TTC549 (cell line): ENCODE measurements around the gene CEACAM19.
"Not testable (repeated sequence)": the region's sequence is repeated elsewhere in the genome, so short reads cannot be mapped to it uniquely, and the experiment has no call there.

Experiments used
- FAIRE-seq: peaks from 2 replicates; lab custom pipeline; 2012; peaks lifted over from hg19 to GRCh38; lab: Jason Lieb, UNC

The CEACAM19 gene

GRCh38 chr19:44646049-44646416 lies 25.2 kb upstream of the CEACAM19 start:
- no peak for FAIRE-seq

- FAIRE-seq = no peak
Observed at GRCh38 chr19:44647144-44647543, 24.1 kb upstream of the CEACAM19 start.

- FAIRE-seq = no peak
Observed at GRCh38 chr19:44648631-44649251, 22.5 kb upstream of the CEACAM19 start.

GRCh38 chr19:44649578-44650145 lies 21.6 kb upstream of the CEACAM19 start:
- no peak for FAIRE-seq

- no peak for FAIRE-seq
Observed at GRCh38 chr19:44653343-44653742, 17.9 kb upstream of the CEACAM19 start.

- FAIRE-seq = peak; percentile 29
Observed at GRCh38 chr19:44653977-44654774, 17.1 kb upstream of the CEACAM19 start.

- FAIRE-seq = no peak
Observed at GRCh38 chr19:44657211-44657921, 13.9 kb upstream of the CEACAM19 start.

GRCh38 chr19:44658069-44658733 lies 13.1 kb upstream of the CEACAM19 start:
- no peak for FAIRE-seq

GRCh38 chr19:44660081-44660480 lies 11.2 kb upstream of the CEACAM19 start:
- FAIRE-seq = no peak

- no peak for FAIRE-seq
Observed at GRCh38 chr19:44661205-44661604, 10.1 kb upstream of the CEACAM19 start.

- FAIRE-seq = no peak
Observed at GRCh38 chr19:44661904-44662303, 9.4 kb upstream of the CEACAM19 start.

- no peak for FAIRE-seq
Observed at GRCh38 chr19:44662691-44663385, 8.4 kb upstream of the CEACAM19 start.

GRCh38 chr19:44663996-44664395 lies 7.3 kb upstream of the CEACAM19 start:
- FAIRE-seq = no peak

GRCh38 chr19:44664976-44665375 lies 6.3 kb upstream of the CEACAM19 start:
- FAIRE-seq = no peak

- no peak for FAIRE-seq
Observed at GRCh38 chr19:44666852-44667556, 4.3 kb upstream of the CEACAM19 start.

GRCh38 chr19:44668985-44669764 lies 2.1 kb upstream of the CEACAM19 start:
- no peak for FAIRE-seq

GRCh38 chr19:44670027-44670426 lies 1.3 kb upstream of the CEACAM19 start:
- not testable (repeated sequence) for FAIRE-seq

- no peak for FAIRE-seq
Observed at GRCh38 chr19:44672226-44672625, 944 bp downstream of the CEACAM19 start.

GRCh38 chr19:44673510-44673909 lies 2.2 kb downstream of the CEACAM19 start:
- no peak for FAIRE-seq

- FAIRE-seq = no peak
Observed at GRCh38 chr19:44675521-44675920, 4.2 kb downstream of the CEACAM19 start.
